Activated CD4-positive, alpha-beta T cell treated with anti-CD3 and anti-CD28 coated beads, Interleukin-2, amount 10 ng/mL, durations not matched to agents 24 days and 14 days (primary cell): ENCODE data around the gene AOC2. TPM values are rescaled to one million over a fixed set of nuclear protein-coding genes. Genes with fewer than 3 reads are reported as not detected.

Experiments used
- DNase-seq: peaks from one replicate; pipeline ENCODE4 v3.0.0; 2022
- H3K27ac Mint-ChIP-seq: one replicate; pipeline ENCODE4 v1.8.0; 2022; ENCODE audit warnings: mild to moderate bottlenecking, mixed read lengths
- H3K27me3 Mint-ChIP-seq: one replicate; pipeline ENCODE4 v1.8.0; 2022; ENCODE audit warnings: mixed read lengths
- H3K36me3 Mint-ChIP-seq: one replicate; pipeline ENCODE4 v1.8.0; 2022; ENCODE audit warnings: low read depth, mild to moderate bottlenecking, mixed read lengths
- H3K4me1 Mint-ChIP-seq: one replicate; pipeline ENCODE4 v1.8.0; 2021; ENCODE audit warnings: mixed read lengths
- H3K4me3 Mint-ChIP-seq: one replicate; pipeline ENCODE4 v1.8.0; 2022; ENCODE audit warnings: mild to moderate bottlenecking, moderate library complexity, mixed read lengths
- H3K9me3 Mint-ChIP-seq: one replicate; pipeline ENCODE4 v1.8.0; 2021; ENCODE audit warnings: mixed read lengths
- intact Hi-C: fragments of 100-400 bp; cut with micrococcal nuclease; formaldehyde crosslinking; loops from one replicate; pipeline ENCODE4 v1.15.1; 2023
- total RNA-seq: library from RNA; stranded (reverse); gene quantifications from 2 replicates; pipeline ENCODE4 v1.2.3, GENCODE V29; 2022

AOC2 gene
- total RNA-seq, 1 donor from 2014 or later = 3.3 TPM

DNA sequence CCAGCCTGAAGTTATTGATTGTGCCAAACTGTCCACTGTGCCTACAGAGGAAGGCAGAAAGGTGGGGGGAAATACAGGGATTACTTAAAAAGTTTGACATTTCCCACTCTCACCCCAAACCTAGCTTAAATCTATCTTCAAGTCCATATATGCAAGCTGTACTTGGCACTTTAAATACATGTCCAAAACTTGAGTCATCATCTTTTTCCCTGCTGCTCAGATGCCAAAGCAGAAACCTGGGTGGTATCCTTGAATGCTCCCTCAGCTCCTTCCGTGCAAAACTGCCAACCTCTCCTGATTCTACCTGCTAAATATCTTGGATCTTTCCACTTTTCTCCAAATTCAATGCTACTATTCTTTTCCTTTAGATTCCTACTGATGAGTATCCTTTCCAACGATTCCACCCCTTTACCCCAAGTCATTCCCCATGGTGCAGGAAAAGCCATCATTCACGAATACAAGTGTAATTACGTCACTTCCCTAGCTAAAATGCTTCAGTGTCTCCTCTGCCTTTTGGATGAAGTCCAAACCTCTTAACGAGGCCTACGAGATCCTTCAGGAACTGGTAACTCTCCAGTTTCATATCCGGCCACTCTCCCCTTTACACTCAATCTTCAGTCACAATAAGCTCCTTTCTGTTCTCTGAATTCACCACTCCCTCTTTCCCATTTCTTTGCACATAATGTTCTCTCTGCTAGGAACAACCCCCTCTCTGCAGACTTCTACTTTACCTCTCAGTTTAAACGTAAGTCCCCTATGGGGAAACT lies 29.6 kb upstream of the AOC2 start:
- Mint-ChIP-seq H3K9me3 (no peaks in the 10 kb centered on the region), H3K4me3 (no peak overlapping the region), H3K27ac (no peak overlapping the region), H3K36me3 (peaks cover 64% of the 10 kb centered on the region), H3K27me3 (no peaks in the 10 kb centered on the region), H3K4me1 (peaks cover 2% of the 10 kb centered on the region)
- DNase-seq = no peak
- intact Hi-C loops = no loop called here

GRCh38 chr17:42817866-42818265 lies 26.5 kb upstream of the AOC2 start:
- Mint-ChIP-seq H3K4me3 (no peak overlapping the region), H3K9me3 (no peaks in the 10 kb centered on the region), H3K4me1 (peaks cover 13% of the 10 kb centered on the region), H3K27me3 (no peaks in the 10 kb centered on the region), H3K36me3 (peaks cover 62% of the 10 kb centered on the region), H3K27ac (no peak overlapping the region)
- no peak for DNase-seq
- intact Hi-C loops = no loop called here

- H3K27me3 Mint-ChIP-seq = no peaks in the 10 kb centered on the region
- H3K27ac Mint-ChIP-seq = no peak overlapping the region
- H3K36me3 Mint-ChIP-seq = peaks cover 62% of the 10 kb centered on the region
- H3K4me3 Mint-ChIP-seq = no peak overlapping the region
- H3K4me1 Mint-ChIP-seq = peaks cover 13% of the 10 kb centered on the region
- intact Hi-C loops = no loop called here
- DNase-seq = no peak
- no peaks in the 10 kb centered on the region for H3K9me3 Mint-ChIP-seq
These were observed 26.0 kb upstream of the AOC2 start for GRCh38 chr17:42818379-42818778.

- Mint-ChIP-seq H3K9me3 (no peaks in the 10 kb centered on the region), H3K4me3 (no peak overlapping the region), H3K27ac (no peak overlapping the region), H3K4me1 (peaks cover 20% of the 10 kb centered on the region), H3K27me3 (no peaks in the 10 kb centered on the region), H3K36me3 (peaks cover 57% of the 10 kb centered on the region)
- peak; percentile 88 for DNase-seq
- intact Hi-C loops = loop anchor here (5.0 to 10.0 kb wide), 3 partner anchors 95 to 243 kb away; partner anchors contain the start of gene PSMC3IP
These were observed 24.3 kb upstream of the AOC2 start for GRCh38 chr17:42819939-42820535.

DNA sequence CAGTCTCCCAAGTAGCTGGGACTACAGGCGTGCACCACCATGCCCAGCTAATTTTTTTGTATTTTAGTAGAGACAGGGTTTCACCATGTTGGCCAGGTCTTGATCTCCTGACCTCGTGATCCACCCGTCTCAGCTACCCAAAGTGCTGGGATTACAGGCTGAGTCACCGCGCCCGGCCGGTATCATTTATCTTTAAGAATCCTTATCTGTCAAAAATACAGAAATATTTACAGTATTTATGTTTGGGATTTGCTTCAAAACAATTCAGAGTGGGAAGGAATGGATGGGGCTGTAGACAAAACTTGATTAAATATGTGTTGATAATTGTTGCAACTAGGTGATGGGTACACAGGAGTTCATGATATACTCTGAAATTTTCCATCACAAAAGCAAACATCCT lies 23.2 kb upstream of the AOC2 start:
- H3K27me3 Mint-ChIP-seq = no peaks in the 10 kb centered on the region
- no peak for DNase-seq
- H3K9me3 Mint-ChIP-seq = no peaks in the 10 kb centered on the region
- no peak overlapping the region for H3K4me3 Mint-ChIP-seq
- no peak overlapping the region for H3K27ac Mint-ChIP-seq
- peaks cover 49% of the 10 kb centered on the region for H3K36me3 Mint-ChIP-seq
- intact Hi-C loops = loop anchor here (5.0 to 10.0 kb wide), 3 partner anchors 96 to 244 kb away; partner anchors contain the start of gene PSMC3IP
- peaks cover 21% of the 10 kb centered on the region for H3K4me1 Mint-ChIP-seq

DNA sequence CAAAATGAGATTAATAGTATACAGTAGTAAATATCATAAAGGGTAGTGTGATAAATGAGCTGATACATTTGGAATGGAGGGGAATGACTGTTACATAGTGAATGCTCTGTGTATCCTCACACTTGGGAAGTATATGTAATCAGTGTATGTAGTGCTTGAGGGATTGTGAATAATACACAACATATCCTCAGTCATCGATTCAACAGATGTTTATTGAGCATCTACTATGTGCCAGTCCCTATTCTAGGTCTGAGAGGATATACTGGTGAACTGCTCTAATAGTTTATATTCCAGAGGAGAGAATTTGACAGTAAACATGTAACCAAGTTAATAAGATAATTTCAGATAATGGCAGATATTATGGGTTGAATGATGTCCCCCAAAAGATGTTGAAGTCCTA lies 16.9 kb upstream of the AOC2 start:
- H3K36me3 Mint-ChIP-seq = peaks cover 5% of the 10 kb centered on the region
- H3K27ac Mint-ChIP-seq = no peak overlapping the region
- H3K4me3 Mint-ChIP-seq = no peak overlapping the region
- H3K4me1 Mint-ChIP-seq = peaks cover 18% of the 10 kb centered on the region
- no peaks in the 10 kb centered on the region for H3K9me3 Mint-ChIP-seq
- no peak for DNase-seq
- H3K27me3 Mint-ChIP-seq = peaks cover 14% of the 10 kb centered on the region
- intact Hi-C loops = loop anchor here (10.0 kb wide), 1 partner anchor 103 kb away; no protein-coding TSS in a partner anchor

GRCh38 chr17:42830971-42831370 lies 13.4 kb upstream of the AOC2 start:
- no peaks in the 10 kb centered on the region for H3K9me3 Mint-ChIP-seq
- no peak for DNase-seq
- no peak overlapping the region for H3K27ac Mint-ChIP-seq
- H3K27me3 Mint-ChIP-seq = peaks cover 14% of the 10 kb centered on the region
- intact Hi-C loops = loop anchor here (5.0 to 10.0 kb wide), 2 partner anchors 166 to 484 kb away; partner anchors contain the start of gene RPL27
- peaks cover 10% of the 10 kb centered on the region for H3K36me3 Mint-ChIP-seq
- peaks cover 14% of the 10 kb centered on the region for H3K4me1 Mint-ChIP-seq
- H3K4me3 Mint-ChIP-seq = peak overlapping the region; percentile 3

DNA sequence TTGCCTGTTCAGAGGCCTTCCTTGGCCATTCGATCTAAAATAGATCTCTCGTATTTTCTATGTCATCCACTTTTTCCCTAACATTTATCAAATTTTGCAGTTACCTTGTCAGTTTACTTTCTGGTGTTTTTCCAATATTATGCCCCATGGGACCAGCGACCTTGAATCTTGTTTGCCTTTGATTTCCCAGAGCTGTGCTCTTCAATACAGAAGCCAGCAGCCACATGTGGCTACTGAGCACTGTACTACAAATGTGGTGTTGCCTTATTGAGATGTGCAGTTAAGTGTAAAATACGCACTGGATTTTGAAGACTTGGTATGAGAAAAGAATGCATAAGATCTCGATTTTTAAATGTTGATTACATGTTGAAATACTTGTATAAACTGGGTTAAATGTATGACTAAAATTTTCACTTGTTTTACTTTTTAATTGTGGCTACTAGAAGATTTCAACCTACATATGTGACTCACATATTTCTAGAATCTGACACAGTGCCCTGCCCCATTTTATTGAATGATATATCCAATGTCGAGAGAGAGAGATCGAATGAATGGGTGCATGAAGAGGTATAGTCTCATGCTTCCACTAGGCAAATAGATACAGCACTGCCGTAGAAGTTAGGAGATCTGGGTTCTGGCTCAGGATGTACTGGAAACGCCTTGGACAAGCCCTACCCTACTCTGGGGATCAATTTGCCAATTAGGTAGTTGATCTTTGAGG lies 12.0 kb upstream of the AOC2 start:
- Mint-ChIP-seq H3K27ac (peak overlapping the region; percentile 99), H3K9me3 (no peaks in the 10 kb centered on the region), H3K36me3 (peaks cover 21% of the 10 kb centered on the region), H3K4me1 (peaks cover 14% of the 10 kb centered on the region), H3K27me3 (peaks cover 13% of the 10 kb centered on the region), H3K4me3 (peak overlapping the region; percentile 98)
- DNase-seq = no peak
- intact Hi-C loops = loop anchor here (5.0 to 10.0 kb wide), 2 partner anchors 165 to 482 kb away; partner anchors contain the start of gene RPL27

DNA sequence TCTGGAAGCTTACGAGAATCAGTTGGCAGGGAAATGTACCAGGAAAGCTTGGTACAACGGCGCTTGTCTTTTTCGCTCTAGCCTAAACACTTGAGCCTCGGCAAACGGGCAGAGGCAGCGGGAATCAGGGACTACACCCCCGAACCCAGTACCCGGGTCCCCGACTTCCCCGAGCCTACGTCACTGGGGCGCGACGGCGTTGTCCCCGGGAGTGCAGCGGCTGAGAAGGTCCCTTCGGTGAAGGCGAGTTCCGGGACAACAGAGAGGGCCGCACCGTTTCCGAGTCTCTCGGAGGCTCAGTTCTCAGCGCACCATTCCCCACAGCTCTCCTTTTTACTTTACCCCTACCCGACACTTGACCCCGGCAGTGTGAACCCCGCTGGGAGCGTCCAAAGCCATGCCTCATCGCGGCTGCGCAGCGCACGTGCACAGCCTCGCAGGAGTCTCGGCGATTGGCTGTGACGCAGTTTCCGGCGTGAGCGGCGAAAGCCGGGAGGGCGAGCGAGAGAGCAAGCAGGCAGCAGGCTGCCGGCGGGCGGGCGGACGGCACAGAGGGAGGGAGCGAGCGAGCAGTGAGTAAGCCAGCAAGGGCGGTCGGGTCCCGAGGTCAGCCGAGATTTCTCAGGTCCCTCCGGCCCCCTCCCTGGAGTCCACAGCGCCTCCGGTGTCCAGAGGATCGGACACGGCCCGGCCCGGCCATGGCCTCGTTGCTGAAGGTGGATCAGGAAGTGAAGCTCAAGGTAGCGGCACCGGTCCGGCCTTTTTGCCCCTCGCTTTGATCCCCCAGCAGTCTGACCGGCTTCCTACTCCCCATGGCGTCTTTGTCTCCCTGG lies 11.2 kb upstream of the AOC2 start, which contains the start of gene PSME3:
PSME3 (plus strand) TSS at position 464 of the 833 bp plus-strand sequence; CDS start at position 699, 235 bp downstream.
- intact Hi-C loops = loop anchor here (1.0 to 10.0 kb wide), 3 partner anchors 9 to 482 kb away; partner anchors contain the start of genes BECN1 and RPL27
- H3K27ac Mint-ChIP-seq = peak within 1 kb of the TSS; percentile 99
- H3K4me1 Mint-ChIP-seq = peaks cover 18% of the 10 kb centered on the region
- H3K4me3 Mint-ChIP-seq = peak within 1 kb of the TSS; percentile 98
- no peaks in the 10 kb centered on the region for H3K9me3 Mint-ChIP-seq
- H3K27me3 Mint-ChIP-seq = peaks cover 9% of the 10 kb centered on the region
- H3K36me3 Mint-ChIP-seq = peaks cover 29% of the 10 kb centered on the region
- DNase-seq = peak; percentile 98

- Mint-ChIP-seq H3K4me3 (peak overlapping the region; percentile 98), H3K9me3 (no peaks in the 10 kb centered on the region), H3K27ac (peak overlapping the region; percentile 99), H3K4me1 (peaks cover 18% of the 10 kb centered on the region), H3K27me3 (peaks cover 4% of the 10 kb centered on the region), H3K36me3 (peaks cover 36% of the 10 kb centered on the region)
- no peak for DNase-seq
- intact Hi-C loops = loop anchor here (1.0 to 10.0 kb wide), 3 partner anchors 10 to 481 kb away; partner anchors contain the start of genes BECN1 and RPL27
These were observed 10.5 kb upstream of the AOC2 start for GRCh38 chr17:42833767-42834422.

GRCh38 chr17:42835732-42836131 lies 8.6 kb upstream of the AOC2 start:
- Mint-ChIP-seq H3K4me3 (no peak overlapping the region), H3K27me3 (no peaks in the 10 kb centered on the region), H3K9me3 (no peaks in the 10 kb centered on the region), H3K27ac (no peak overlapping the region), H3K4me1 (peaks cover 18% of the 10 kb centered on the region), H3K36me3 (peaks cover 45% of the 10 kb centered on the region)
- intact Hi-C loops = loop anchor here (10.0 kb wide), 1 partner anchor 479 kb away; no protein-coding TSS in a partner anchor
- DNase-seq = no peak

GRCh38 chr17:42841975-42842685 lies 2.2 kb upstream of the AOC2 start:
- intact Hi-C loops = loop anchor here (5.0 kb wide), 1 partner anchor 85 kb away; no protein-coding TSS in a partner anchor

More at GRCh38 chr17:42841975-42842685, 2.2 kb upstream of the AOC2 start:
- no peaks in the 10 kb centered on the region for H3K9me3 Mint-ChIP-seq
- H3K36me3 Mint-ChIP-seq = peaks cover 74% of the 10 kb centered on the region
- no peak for DNase-seq
- no peak overlapping the region for H3K27ac Mint-ChIP-seq
- peaks cover 16% of the 10 kb centered on the region for H3K4me1 Mint-ChIP-seq
- H3K27me3 Mint-ChIP-seq = no peaks in the 10 kb centered on the region
- no peak overlapping the region for H3K4me3 Mint-ChIP-seq
